Astrocyte of the cerebellum (primary cell): ENCODE measurements around the gene SAYSD1.

ENCODE experiments used
- DNase-seq: peaks from one replicate; pipeline ENCODE4 v3.0.0-alpha.2; 2011; ENCODE audit warnings: low read depth
- H3K4me3 ChIP-seq: 2 replicates; pipeline ENCODE4 v1.5.1; 2011; ENCODE audit warnings: mild to moderate bottlenecking, low read depth, low read length, moderate library complexity
- CTCF ChIP-seq: IDR thresholded peaks from 2 replicates; pipeline ENCODE4 v1.5.1; 2012; ENCODE audit warnings: low read length, low read depth, moderate library complexity, mild to moderate bottlenecking; ENCODE audit errors: missing control alignments
- in situ Hi-C: cut with HindIII; loops from 2 replicates; pipeline ENCODE4 v1.10.0; 2017; ENCODE audit warnings: low sequenced_read_pairs

The SAYSD1 gene

GRCh38 chr6:39077882-39078594, 36.9 kb downstream of the SAYSD1 start:
- in situ Hi-C loops, result no loop called here
- H3K4me3 ChIP-seq, result no peak overlapping the region
- no peak for TF ChIP-seq CTCF

DNA sequence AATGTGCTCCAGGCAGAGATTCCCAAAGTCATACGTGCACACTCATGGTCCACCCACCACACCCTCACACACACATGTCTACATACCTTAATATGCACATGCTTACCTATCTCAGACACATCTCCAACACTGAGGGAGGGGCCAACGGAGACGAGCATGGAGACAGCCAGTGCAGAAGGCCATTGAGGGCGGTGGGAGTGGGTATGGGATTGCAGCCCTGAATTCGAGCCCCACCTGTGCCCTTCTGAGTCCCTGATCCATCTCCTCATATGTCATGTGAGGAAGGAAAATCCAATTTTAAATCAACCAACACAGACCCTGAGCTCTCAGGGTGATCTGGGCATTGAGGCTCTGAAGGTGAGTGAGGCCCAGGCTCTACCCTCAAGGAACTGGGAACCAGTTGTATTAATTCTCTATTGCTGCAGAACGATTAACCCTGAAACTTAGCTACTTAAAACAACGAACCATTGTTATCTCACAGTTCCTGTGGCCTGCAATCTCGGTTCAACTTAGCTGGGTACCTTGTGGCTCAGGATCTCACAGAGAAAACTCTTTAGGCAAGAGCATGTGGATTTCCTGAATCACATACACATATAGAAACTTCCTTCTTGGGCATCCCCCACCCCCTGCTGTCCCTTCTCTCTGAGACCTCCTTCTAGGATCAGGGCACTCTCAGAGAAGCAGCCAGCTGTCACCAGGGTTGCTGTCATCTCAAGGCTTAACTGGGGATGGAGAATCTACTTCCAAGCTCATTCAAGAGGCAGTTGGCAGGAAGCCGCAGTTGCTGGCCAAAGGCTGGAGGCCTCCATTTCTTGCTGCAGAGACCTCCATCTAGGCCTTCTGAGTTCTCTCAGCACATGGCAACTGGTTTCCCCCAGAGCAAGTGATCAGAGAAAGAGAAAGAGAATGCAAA, 38.1 kb downstream of the SAYSD1 start:
- TF ChIP-seq CTCF, result no peak
- in situ Hi-C loops, result no loop called here

More at GRCh38 chr6:39077882-39078594, 36.9 kb downstream of the SAYSD1 start:
- DNase-seq, result no peak

GRCh38 chr6:39075807-39076622, 39.0 kb downstream of the SAYSD1 start:
- in situ Hi-C loops, result no loop called here
- no peak for DNase-seq

More for the DNA sequence above, 38.1 kb downstream of the SAYSD1 start:
- no peak overlapping the region for H3K4me3 ChIP-seq
- no peak for DNase-seq

DNA sequence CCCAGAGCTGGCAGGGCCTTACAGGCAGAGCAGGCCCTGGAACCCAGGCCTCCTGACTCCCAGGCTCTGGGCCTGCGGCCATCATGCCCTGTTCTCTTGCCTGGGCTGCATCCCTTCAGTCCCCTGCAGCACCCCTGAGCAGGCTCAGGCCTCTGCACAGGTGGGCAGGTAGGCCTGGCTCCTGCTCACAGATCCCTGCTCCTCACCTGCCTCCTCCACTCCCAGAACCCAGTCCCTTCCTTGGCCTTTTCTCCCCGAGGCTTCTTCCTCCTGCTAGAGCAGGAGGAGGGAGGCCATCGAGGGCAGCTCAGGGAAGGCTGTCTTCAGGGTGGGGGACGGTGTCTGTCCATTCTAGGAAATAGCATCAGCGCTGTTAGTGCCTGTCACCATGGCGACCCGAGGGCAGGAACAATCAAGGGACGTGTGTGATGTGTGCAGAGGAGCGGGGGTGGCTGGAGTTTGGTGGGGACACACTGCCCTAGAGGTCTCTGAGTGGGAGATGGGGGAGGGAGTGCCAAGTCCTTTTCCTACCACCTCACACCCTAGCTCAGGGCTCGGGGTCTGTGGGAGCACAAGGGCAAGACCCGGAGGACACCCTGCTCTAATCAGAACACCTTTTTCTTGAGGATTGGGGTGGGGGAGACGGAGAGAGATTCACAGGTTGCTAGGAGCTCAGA, 39.8 kb downstream of the SAYSD1 start:
- H3K4me3 ChIP-seq, result no peak overlapping the region
- no peak for DNase-seq
- TF ChIP-seq CTCF, result no peak
- in situ Hi-C loops, result no loop called here

More at GRCh38 chr6:39075807-39076622, 39.0 kb downstream of the SAYSD1 start:
- no peak for TF ChIP-seq CTCF
- H3K4me3 ChIP-seq, result no peak overlapping the region

GRCh38 chr6:39074486-39074885, 40.5 kb downstream of the SAYSD1 start:
- DNase-seq, result no peak
- in situ Hi-C loops, result no loop called here
- no peak for TF ChIP-seq CTCF
- H3K4me3 ChIP-seq, result no peak overlapping the region
